ENCODE measurements around the gene SGCG.

Gene SGCG

DNA sequence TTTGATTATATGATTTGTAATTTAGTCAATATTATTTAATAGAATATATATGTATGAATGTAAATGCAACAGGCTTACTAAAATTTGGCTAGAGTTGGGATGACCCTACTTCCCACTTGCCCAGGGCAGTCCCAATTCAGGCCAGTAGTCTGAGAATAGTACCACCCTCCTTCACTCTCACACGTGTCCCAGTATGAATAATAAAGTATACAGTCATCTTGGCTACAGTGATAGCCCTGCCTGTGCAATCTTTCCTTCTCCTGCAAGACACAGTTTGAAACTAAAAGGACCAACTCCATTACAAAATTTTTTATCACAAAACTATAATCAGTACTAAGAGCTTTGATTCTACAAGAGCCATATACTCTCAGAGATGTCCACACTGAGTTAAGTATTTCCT is 176.6 kb downstream of the SGCG start:
- no peak overlapping the region for H3K4me3 ChIP-seq (ENCODE audit: low read depth, low read length)
- TF ChIP-seq, protein P1, sequence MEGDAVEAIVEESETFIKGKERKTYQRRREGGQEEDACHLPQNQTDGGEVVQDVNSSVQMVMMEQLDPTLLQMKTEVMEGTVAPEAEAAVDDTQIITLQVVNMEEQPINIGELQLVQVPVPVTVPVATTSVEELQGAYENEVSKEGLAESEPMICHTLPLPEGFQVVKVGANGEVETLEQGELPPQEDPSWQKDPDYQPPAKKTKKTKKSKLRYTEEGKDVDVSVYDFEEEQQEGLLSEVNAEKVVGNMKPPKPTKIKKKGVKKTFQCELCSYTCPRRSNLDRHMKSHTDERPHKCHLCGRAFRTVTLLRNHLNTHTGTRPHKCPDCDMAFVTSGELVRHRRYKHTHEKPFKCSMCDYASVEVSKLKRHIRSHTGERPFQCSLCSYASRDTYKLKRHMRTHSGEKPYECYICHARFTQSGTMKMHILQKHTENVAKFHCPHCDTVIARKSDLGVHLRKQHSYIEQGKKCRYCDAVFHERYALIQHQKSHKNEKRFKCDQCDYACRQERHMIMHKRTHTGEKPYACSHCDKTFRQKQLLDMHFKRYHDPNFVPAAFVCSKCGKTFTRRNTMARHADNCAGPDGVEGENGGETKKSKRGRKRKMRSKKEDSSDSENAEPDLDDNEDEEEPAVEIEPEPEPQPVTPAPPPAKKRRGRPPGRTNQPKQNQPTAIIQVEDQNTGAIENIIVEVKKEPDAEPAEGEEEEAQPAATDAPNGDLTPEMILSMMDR (IDR thresholded peaks at IDR 0.05; ENCODE audit: low read depth, low read length, missing control alignments): no peak
- DNase-seq (ENCODE audit: low read depth): no peak

DNA sequence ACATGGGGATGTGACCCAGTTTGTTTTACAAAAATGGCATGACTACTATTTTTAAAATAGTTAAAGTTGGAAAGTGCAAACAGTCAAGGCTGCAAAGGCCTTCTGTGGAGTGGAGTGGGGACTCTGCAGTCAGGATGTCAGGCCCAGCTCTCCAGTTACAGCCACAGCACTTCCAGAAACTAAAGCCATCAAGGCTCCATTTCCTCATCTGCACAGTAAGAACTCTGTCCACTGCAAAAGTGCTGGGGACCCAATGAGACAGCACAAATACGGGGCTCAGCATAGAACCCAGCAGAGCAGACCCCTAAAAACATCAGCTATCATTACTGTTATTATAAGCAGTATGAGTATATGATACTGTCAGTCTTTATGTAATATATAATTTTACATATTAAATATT is 179.1 kb downstream of the SGCG start:
- DNase-seq (ENCODE audit: low read depth): no peak
- no peak overlapping the region for H3K4me3 ChIP-seq (ENCODE audit: low read depth, low read length)
- TF ChIP-seq, protein P1 (IDR thresholded peaks at IDR 0.05; ENCODE audit: low read depth, low read length, missing control alignments): no peak

DNA sequence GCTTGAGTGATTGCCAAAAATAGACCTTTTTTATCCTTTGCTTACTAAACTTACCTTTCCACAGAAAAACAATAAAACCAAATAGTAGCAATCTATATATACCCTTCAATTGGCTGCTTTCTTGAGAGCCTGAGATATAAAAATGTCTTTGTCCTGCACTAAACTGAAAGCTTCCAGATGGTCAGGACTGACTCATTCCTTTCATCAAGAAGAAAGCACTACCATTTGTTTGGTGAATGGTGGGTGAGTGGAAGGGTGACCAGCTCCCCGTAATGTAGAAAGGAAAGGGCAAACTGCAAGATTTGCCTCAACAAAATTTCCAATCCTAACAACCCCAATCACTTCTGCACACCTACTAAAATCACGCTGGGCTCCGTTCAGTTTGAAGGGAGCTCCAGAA is 184.9 kb downstream of the SGCG start:
- no peak overlapping the region for H3K4me3 ChIP-seq (ENCODE audit: low read depth, low read length)
- DNase-seq (ENCODE audit: low read depth): no peak
- TF ChIP-seq, protein P1 (IDR thresholded peaks at IDR 0.05; ENCODE audit: low read depth, low read length, missing control alignments): no peak

DNA sequence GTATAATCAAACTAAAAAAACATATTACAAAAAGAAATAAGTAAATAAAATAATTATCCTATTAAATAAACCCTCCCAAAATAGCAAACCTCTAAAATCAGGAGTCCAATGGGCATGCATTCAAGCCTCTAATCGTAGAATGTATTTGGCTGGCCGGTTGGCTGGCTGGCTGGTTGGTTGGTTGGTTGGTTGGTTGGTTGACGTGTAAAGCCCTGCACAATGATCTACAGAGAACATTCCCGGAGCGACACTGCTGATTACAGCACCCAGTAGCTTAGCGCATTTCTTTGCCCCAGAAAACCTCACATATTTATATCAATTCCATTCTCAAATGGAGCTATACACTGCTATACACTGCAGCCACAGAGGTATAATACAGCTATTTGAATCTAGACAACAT is 187.1 kb downstream of the SGCG start:
- TF ChIP-seq, protein P1 (IDR thresholded peaks at IDR 0.05; ENCODE audit: low read depth, low read length, missing control alignments): no peak
- H3K4me3 ChIP-seq (ENCODE audit: low read depth, low read length): no peak overlapping the region
- no peak for DNase-seq (ENCODE audit: low read depth)

DNA sequence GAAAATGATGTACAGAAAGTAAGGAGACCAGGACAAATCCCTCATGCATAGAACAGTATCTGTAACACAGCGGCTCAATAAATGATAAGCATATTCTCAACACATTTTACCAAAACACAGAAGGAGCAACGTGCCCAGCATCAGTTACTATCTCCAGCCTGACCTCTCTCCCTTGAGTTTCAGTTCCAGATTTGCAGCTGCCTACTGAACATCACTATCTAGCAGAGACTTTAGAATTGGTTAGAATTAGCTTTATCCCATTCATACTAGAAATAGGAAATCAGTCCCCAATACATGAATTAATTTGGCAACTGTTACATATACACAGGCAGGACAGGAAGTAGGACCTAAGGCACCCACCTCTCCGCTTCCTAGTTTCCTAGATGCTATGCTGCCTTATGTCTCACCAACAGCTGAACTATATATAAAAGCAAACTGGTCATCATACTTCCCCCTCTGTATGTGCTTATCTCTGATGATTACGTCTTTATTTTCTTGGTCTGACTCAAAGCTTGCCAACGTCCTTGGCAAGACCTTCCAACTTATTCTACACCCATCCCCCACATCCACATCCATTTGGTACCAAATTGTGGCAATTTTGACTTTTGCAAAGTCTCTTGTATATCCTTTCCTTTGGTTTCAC is 191.6 kb downstream of the SGCG start:
- H3K4me3 ChIP-seq (ENCODE audit: low read depth, low read length): peak overlapping the region; percentile 5; the same call in 1 of the 2 replicates
- TF ChIP-seq, protein P1 (IDR thresholded peaks at IDR 0.05; ENCODE audit: low read depth, low read length, missing control alignments): no peak
- DNase-seq (ENCODE audit: low read depth): no peak

Measured in GM12864 (cell line).